ENCODE results near the gene PRRT4.
A peak's percentile ranks its signal among the peaks of the same experiment; 100 is the strongest.

PRRT4 gene

DNA sequence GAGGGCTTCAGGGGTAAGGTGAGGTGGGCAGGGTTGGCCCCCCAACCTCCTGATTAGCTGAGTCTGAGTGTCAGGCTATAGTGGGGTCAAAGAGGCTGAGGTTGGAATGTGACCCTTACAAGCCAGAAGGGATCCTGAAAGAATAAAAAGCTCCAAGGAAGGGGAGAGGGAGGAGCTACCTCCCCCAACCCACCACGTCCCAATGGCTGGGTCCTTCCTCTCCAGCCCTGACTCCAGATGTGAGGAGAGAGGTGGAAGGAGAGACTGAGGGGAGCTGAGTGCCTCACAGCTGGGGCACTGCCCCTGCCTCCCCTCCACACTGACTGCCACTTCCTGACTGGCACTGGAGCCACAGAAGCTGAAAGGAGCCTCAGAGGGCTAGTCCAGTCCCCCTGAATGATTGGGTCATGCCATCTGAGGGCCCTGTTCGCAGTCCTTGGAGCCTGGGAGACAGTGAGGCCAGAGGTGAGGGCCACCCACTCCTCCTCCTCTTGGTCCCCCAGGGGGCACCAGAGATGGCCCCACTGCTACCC, 27.7 kb upstream of the PRRT4 start:
- no peak overlapping the region for H3K27ac ChIP-seq
- no peak overlapping the region for H3K4me3 ChIP-seq
- no peak for DNase-seq (ENCODE audit: low spot score)
- no peak for TF ChIP-seq CTCF (IDR thresholded peaks at IDR 0.05)

DNA sequence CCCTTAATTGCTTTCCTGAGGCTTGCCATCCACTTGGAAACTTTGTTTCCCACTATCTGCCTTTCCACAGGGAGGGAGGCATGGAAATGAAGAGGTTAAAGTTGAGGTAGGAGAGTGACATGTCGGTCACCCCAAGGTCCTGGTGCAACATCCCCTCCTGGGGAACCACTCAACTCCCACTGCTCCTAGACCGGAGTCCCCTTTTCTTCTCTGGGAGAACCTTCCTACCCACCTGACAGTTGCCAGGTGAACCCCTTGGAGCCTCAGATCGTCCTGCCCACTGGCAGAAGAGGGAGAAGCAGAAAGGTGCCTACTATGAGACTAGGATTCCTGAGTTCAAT, 26.6 kb upstream of the PRRT4 start:
- H3K27ac ChIP-seq: no peak overlapping the region
- no peak for TF ChIP-seq CTCF (IDR thresholded peaks at IDR 0.05)
- DNase-seq (ENCODE audit: low spot score): no peak

GRCh38 chr7:128387216-128388144, 26.0 kb upstream of the PRRT4 start:
- peak overlapping the region in 1 of 2 donors; percentile 25 for H3K27ac ChIP-seq
- H3K4me3 ChIP-seq: peak overlapping the region; percentile 44
- DNase-seq (ENCODE audit: low spot score): peak; percentile 87
- TF ChIP-seq CTCF (IDR thresholded peaks at IDR 0.05): peak; percentile 83

More for the DNA sequence above, 26.6 kb upstream of the PRRT4 start:
- H3K4me3 ChIP-seq: no peak overlapping the region

DNA sequence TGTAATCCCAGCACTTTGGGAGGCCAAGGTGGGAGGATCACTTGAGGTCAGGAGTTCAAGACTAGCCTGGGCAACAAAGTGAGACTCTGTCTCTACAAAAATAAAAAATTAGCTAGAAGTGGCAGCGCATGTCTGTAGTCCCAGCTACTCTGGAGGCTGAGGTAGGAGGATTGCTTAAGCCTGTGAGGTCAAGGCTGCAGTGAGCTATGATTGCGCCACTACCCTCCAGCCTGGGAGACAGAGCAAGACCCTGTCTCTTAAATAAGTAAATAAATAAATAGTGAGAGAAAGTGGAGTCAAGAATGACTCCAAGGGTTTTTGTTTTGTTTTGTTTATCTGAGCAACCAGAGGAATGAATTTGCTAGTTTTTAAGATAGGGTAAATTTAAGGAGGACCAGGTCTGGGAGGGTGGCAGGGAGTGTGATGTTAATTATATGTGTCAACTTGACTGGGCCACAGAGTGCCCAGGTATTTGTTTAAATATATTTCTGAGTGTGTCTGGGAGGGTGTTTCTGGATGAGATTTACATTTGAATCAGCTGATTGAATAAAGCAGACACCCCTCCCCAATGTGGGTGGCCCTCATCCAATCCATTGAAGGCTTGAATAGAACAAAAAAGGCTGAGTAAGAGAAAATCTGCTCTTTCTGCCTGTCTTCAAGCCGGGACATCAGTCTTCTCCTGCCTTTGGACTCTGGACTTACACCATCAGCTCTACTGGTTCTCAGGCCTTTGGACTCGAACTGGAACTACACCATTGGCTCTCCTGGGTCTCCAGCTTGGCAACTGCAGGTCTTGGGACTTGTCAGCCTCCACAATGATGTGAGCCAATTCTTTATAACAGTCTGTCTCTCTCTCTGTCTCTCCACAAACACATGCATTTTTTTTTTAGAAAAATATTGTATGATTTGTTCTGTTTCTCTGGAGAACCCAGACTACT, 24.8 kb upstream of the PRRT4 start:
- Histone ChIP-seq H3K27ac (no peak overlapping the region), H3K4me3 (no peak overlapping the region)
- no peak for DNase-seq (ENCODE audit: low spot score)
- no peak for TF ChIP-seq CTCF (IDR thresholded peaks at IDR 0.05)

DNA sequence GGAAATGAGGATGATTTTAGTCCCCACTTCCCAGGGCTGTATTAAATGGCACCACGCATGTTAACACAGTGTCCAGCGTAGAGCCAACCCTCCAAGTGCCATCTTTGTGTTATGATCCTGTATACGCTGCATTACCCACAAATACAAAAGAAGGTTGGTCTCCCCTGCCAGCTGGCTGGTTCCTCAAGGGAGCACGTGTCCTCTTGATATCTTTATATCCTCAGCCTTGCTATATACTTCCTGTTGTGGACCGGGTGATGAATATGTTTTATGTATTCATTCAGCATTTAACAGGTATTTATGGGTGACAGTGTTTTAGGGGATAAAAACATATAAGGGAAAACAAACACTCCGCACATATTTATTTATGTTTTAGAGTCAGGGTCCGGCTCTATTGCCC, 23.2 kb upstream of the PRRT4 start:
- no peak for DNase-seq (ENCODE audit: low spot score)
- Histone ChIP-seq H3K4me3 (no peak overlapping the region), H3K27ac (no peak overlapping the region)
- no peak for TF ChIP-seq CTCF (IDR thresholded peaks at IDR 0.05)

DNA sequence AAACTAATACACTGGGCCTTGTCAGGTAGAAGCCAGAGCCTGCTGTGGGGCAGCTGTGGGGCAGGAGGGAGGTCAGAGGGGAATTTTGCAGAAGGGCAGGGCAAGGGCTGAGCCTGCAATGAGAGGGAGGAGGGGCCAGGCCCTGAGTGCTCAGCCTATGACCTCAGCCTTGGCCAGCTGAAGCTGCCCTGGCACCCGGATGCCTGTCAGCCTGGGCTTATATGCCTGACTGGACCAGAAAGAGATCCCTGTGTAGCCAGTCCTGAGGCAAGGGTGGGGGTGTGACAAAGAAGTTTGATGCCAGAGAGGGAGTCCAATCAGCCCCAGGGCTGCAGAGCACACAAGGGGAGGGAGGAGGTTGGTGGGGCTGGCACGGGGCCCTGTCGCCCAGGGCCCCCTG, 22.3 kb upstream of the PRRT4 start:
- Histone ChIP-seq H3K27ac (no peak overlapping the region), H3K4me3 (no peak overlapping the region)
- no peak for TF ChIP-seq CTCF (IDR thresholded peaks at IDR 0.05)
- no peak for DNase-seq (ENCODE audit: low spot score)

Measured in coronary artery (tissue), 2 donors.